ENCODE results near the gene TTC21B. TPM values are rescaled to one million over a fixed set of nuclear protein-coding genes. Genes with fewer than 3 reads are reported as not detected.
"Not testable (repeated sequence)": the region's sequence is repeated elsewhere in the genome, so short reads cannot be mapped to it uniquely, and the experiment has no call there.

The TTC21B gene
- total RNA-seq, 1 donor from 2014 or later: 68.3 TPM

- DNase-seq: no peak
Measured at GRCh38 chr2:165877565-165878550, 75.7 kb downstream of the TTC21B start.

- no peak for DNase-seq
Measured at GRCh38 chr2:165876712-165877111, 76.9 kb downstream of the TTC21B start.

GRCh38 chr2:165876269-165876668, 77.3 kb downstream of the TTC21B start:
- no peak for DNase-seq

GRCh38 chr2:165874445-165875039, 79.0 kb downstream of the TTC21B start:
- no peak for DNase-seq

- no peak for DNase-seq
Measured at GRCh38 chr2:165872101-165872791, 81.3 kb downstream of the TTC21B start.

- no peak for DNase-seq
Measured at GRCh38 chr2:165871025-165871424, 82.6 kb downstream of the TTC21B start.

- DNase-seq: no peak
Measured at GRCh38 chr2:165870346-165870745, 83.2 kb downstream of the TTC21B start.

- DNase-seq: no peak
Measured at GRCh38 chr2:165868211-165868610, 85.4 kb downstream of the TTC21B start.

- DNase-seq: peak; percentile 2
Measured at GRCh38 chr2:165864296-165864695, 89.3 kb downstream of the TTC21B start.

- peak; percentile 34 for DNase-seq
Measured at GRCh38 chr2:165863810-165864261, 89.7 kb downstream of the TTC21B start.

GRCh38 chr2:165861083-165861482, 92.5 kb downstream of the TTC21B start:
- DNase-seq: not testable (repeated sequence)

GRCh38 chr2:165859723-165860122, 93.9 kb downstream of the TTC21B start:
- not testable (repeated sequence) for DNase-seq

GRCh38 chr2:165857876-165858275, 95.7 kb downstream of the TTC21B start:
- DNase-seq: no peak

GRCh38 chr2:165852394-165852793, 101.2 kb downstream of the TTC21B start:
- no peak for DNase-seq

GRCh38 chr2:165847001-165847400, 106.6 kb downstream of the TTC21B start:
- no peak for DNase-seq

GRCh38 chr2:165846056-165846455, 107.5 kb downstream of the TTC21B start:
- DNase-seq: no peak

GRCh38 chr2:165844216-165844615, 109.4 kb downstream of the TTC21B start:
- no peak for DNase-seq

- DNase-seq: no peak
Measured at GRCh38 chr2:165843351-165843750, 110.2 kb downstream of the TTC21B start.

- DNase-seq: no peak
Measured at GRCh38 chr2:165840333-165840958, 113.1 kb downstream of the TTC21B start.

GRCh38 chr2:165839610-165840009, 114.0 kb downstream of the TTC21B start:
- DNase-seq: no peak

GRCh38 chr2:165837122-165837521, 116.5 kb downstream of the TTC21B start:
- DNase-seq: peak; percentile 35

GRCh38 chr2:165835363-165835762, 118.2 kb downstream of the TTC21B start:
- DNase-seq: no peak
